Lower leg skin (tissue), 4 donors: ENCODE data around the gene CCSAP. TPM values are rescaled to one million over a fixed set of nuclear protein-coding genes. Genes with fewer than 3 reads are reported as not detected.
A peak's percentile ranks its signal among the peaks of the same experiment; 100 is the strongest.

Experiments
- DNase-seq, 2 donors: peaks; one replicate each; pipeline ENCODE4 v3.0.0-alpha.2; 2019; ENCODE audit warnings: low spot score in 2 of 2
- H3K4me3 ChIP-seq: fragments of 200-600 bp; sonication (generic); 2 replicates; pipeline ENCODE4 v1.5.1; 2017; ENCODE audit warnings: mild to moderate bottlenecking, low read depth; ENCODE audit not compliant: poor library complexity, severe bottlenecking
- POLR2A ChIP-seq, 2 donors: fragments of 450-650 bp; IDR thresholded peaks; one replicate each; pipeline ENCODE4 v1.6.1; 2016 to 2017; ENCODE audit warnings: antibody characterized with exemption in 2 of 2, mild to moderate bottlenecking in 1 of 2, moderate library complexity in 1 of 2
- WGBS, 2 donors: methylation state at CpG; one replicate each; pipeline ENCODE4 v1.1.5; 2018; 5-methylcytosine and 5-hydroxymethylcytosine counted together
- intact Hi-C: fragments of 100-400 bp; cut with DNase I; formaldehyde crosslinking; loops from one replicate; pipeline ENCODE4 v1.15.0; 2023; ENCODE audit warnings: low total_unique reads
- total RNA-seq, 4 donors: library from RNA; depleted of rRNA; stranded (reverse); fragments of >200 nt; gene quantifications; one replicate each; pipeline ENCODE4 v1.1.0, GENCODE V29; 2016
- TF ChIP-seq, protein P1 (sequence below), 3 donors: fragments of 450-650 bp; IDR thresholded peaks; one replicate each; pipeline ENCODE4 v1.5.1; 2016; ENCODE audit warnings: antibody characterized with exemption in 3 of 3, mild to moderate bottlenecking in 3 of 3, moderate library complexity in 2 of 3

CCSAP gene
- total RNA-seq, 4 donors from 2014 or later: 20.0 to 32.4 (median 26.8) TPM

DNA sequence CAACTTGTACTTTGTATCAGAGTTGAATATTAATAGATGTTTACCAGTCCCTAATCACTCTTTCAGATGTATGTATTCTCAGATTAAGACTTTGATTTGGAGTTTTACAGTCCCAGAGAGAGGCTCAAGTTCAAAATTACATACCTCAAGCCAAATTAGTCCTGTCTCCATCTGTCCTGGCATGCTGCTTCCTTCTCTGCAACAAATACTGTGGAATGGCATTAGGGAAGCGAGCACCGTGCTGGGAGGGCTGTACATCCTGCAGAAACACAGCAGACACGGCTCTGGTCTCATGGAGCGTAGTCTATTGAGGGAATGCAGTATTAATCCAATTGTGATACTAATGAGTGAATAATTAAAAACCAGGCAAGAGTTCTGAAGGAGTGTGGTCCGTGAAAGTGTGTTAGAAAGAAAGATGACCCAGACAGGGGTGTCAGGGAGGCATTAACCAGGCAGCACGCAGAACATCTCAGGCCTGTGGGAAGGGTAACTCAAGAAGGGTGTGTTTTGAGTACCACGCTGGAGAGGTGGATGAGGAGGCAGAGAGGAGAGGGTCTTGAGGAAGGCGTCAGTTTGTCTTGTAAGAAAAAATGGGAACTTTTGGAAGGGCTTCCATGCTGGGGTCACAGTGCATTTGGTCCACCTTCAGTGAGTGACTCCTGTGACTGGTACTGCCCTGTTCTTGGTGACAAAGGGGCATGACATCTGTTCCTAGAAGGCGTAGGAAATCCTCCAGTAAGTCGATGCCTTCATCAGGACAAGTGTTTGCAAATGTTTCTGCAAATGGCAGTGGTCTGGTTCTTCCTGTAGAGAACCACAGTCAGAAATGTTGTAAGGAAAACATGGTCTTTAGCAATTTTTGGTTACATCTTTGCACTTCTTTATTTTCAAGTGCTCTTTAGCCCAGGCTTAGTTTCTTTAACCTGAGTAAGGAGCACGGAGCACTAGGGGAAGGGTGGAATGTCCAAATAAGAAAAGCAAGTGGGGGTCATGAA, 70.4 kb downstream of the CCSAP start:
- no peak for DNase-seq
- no peak overlapping the region for H3K4me3 ChIP-seq
- WGBS, 2 donors: 47 to 51% methylated on average over 11 of the region's 11 CpGs
- intact Hi-C loops: no loop called here
- TF ChIP-seq, protein P1, sequence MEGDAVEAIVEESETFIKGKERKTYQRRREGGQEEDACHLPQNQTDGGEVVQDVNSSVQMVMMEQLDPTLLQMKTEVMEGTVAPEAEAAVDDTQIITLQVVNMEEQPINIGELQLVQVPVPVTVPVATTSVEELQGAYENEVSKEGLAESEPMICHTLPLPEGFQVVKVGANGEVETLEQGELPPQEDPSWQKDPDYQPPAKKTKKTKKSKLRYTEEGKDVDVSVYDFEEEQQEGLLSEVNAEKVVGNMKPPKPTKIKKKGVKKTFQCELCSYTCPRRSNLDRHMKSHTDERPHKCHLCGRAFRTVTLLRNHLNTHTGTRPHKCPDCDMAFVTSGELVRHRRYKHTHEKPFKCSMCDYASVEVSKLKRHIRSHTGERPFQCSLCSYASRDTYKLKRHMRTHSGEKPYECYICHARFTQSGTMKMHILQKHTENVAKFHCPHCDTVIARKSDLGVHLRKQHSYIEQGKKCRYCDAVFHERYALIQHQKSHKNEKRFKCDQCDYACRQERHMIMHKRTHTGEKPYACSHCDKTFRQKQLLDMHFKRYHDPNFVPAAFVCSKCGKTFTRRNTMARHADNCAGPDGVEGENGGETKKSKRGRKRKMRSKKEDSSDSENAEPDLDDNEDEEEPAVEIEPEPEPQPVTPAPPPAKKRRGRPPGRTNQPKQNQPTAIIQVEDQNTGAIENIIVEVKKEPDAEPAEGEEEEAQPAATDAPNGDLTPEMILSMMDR (IDR thresholded peaks at IDR 0.05): no peak
- TF ChIP-seq POLR2A (IDR thresholded peaks at IDR 0.05): no peak

- H3K4me3 ChIP-seq: peak overlapping the region; percentile 74
- WGBS, 2 donors: 1% methylated on average over 15 to 29 of the region's 32 CpGs
- DNase-seq: no peak
- TF ChIP-seq, protein P1 (IDR thresholded peaks at IDR 0.05): no peak
- no peak for TF ChIP-seq POLR2A (IDR thresholded peaks at IDR 0.05)
- intact Hi-C loops: no loop called here
These were observed 71.2 kb downstream of the CCSAP start for GRCh38 chr1:229271448-229272159.

Other genes with a start within 250 kb of the CCSAP start
- gene RAB4A, start 71.9 kb downstream of the CCSAP start, total RNA-seq: 10 to 100 TPM; 65.5 to 84.7 (median 74.0) TPM
- 10 to 100 TPM in 1 of 4 donors, 1 to 10 TPM in 1, under 1 TPM in 2; 0.21 to 10.8 (median 1.7) TPM for gene ACTA1, start 91.0 kb upstream of the CCSAP start, total RNA-seq
- 10 to 100 TPM; 21.9 to 31.6 (median 26.9) TPM for gene NUP133, start 165.3 kb upstream of the CCSAP start, total RNA-seq
- gene ABCB10, start 215.7 kb upstream of the CCSAP start, total RNA-seq: 10 to 100 TPM; 11.4 to 13.2 (median 12.2) TPM